ENCODE measurements around the gene FANCG. TPM values are rescaled to one million over a fixed set of nuclear protein-coding genes. Genes with fewer than 3 reads are reported as not detected.

FANCG gene
- 27.4 and 28.8 TPM in 2 replicates for total RNA-seq

DNA sequence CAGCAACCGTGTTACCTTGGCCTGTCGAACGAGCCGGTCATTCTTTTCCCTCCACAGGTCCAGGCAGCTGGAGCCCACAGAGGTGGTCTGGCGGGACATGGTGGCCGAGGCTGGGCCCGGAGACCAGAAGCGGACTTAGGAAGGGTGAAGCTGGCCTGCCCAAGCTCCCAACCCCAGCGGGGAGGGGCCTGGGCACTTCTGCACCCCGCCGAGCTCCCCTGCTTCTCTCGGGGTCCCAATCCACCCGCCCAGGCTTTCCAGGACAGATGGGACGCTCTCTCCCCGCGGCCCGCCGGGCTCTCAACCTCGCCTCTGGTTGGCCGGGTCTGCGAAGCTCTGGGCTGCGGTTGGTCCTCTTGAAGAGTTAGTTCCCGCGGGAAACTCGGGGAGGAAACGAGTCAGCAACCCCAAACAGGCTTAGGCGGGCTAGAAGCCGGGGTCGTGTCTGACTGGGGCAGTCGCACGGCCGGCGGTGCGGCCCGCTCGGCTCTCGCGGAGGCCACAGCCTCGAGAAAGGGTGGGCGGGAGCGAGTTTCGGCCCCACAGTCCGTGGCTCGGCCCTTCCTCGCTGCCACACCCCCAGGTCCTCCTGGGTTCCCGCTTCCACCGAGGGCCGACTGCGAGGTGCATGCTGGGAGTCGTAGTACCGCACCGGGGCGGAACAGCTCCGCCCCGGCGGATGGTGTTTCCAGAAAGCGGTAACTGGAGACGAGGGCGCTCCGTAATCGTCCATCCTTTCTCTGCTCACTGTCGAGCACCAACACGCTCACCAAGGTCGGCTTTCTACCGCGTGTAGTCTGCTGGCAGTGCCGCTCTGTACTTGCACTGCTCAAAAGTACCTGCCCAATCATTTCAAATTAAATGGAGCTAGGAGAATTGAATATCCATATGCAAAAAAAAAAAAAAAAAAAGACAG is at the start of gene FANCG:
Gene FANCG, minus strand, starts transcription at position 517 of the 916 bp plus-strand sequence. Its CDS starts 418 bp downstream, at position 99.
- ATAC-seq (ENCODE audit: low read depth) (peak; percentile 92), DNase-seq (peak; percentile 80)
- Mint-ChIP-seq H3K27ac (peak within 1 kb of the TSS; percentile 74), H3K4me3 (peak within 1 kb of the TSS; percentile 88), H3K36me3 (ENCODE audit: low read depth) (peaks cover 9% of the 10 kb centered on the region), H3K27me3 (no peaks in the 10 kb centered on the region), H3K9me3 (no peaks in the 10 kb centered on the region), H3K4me1 (peaks cover 22% of the 10 kb centered on the region)
- TF ChIP-seq, protein P1, sequence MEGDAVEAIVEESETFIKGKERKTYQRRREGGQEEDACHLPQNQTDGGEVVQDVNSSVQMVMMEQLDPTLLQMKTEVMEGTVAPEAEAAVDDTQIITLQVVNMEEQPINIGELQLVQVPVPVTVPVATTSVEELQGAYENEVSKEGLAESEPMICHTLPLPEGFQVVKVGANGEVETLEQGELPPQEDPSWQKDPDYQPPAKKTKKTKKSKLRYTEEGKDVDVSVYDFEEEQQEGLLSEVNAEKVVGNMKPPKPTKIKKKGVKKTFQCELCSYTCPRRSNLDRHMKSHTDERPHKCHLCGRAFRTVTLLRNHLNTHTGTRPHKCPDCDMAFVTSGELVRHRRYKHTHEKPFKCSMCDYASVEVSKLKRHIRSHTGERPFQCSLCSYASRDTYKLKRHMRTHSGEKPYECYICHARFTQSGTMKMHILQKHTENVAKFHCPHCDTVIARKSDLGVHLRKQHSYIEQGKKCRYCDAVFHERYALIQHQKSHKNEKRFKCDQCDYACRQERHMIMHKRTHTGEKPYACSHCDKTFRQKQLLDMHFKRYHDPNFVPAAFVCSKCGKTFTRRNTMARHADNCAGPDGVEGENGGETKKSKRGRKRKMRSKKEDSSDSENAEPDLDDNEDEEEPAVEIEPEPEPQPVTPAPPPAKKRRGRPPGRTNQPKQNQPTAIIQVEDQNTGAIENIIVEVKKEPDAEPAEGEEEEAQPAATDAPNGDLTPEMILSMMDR (IDR thresholded peaks at IDR 0.05) = no peak
- intact Hi-C loops (cut with micrococcal nuclease) = loop anchor here (1.0 kb wide), 6 partner anchors 7 to 90 kb away; partner anchors contain the start of genes DNAJB5, PIGO, STOML2 and VCP
- ChIA-PET CTCF (interaction anchor here (0.6 to 2.2 kb wide), 11 partner anchors 9 to 532 kb away, joined by 3 to 11 read pairs (median 3); partner anchors contain the start of gene PIGO), POLR2A (interaction anchor here (0.6 to 3.4 kb wide), 16 partner anchors 8 to 1949 kb away, joined by 3 to 43 read pairs (median 12); partner anchors contain the start of genes ATOSB, PIGO and STOML2)

DNA sequence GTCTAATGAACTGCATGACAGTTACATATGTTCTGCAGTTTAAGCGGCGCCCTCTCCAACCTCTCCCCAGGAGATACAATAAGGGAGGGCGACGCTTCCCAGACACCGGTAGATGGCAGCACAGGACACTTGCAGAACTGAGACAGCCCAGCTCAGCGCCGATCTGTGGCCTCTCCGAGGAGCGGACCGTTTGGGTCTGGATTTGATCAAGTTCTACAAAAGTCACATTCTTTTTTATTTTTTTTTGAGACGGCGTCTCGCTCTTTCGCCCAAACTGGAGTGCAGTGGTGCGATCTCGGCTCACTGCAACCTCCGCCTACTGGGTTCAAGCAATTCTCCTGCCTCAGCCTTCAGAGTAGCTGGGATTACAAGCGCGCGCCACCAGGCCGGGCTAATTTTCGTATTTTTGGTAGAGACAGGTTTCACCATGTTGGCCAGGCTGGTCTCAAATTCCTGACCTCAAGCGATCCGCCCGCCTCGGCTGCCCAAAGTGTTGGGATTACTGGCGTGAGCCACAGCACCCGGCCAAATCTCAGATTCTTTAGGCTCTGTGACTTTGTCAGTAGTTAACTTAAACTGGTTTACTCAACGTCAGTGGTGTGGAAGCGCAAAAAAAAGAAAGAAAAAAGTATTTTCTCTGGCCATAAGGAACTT is 37.3 kb upstream of the FANCG start:
- Mint-ChIP-seq H3K27me3 (no peaks in the 10 kb centered on the region), H3K4me3 (peak overlapping the region; percentile 96), H3K27ac (peak overlapping the region; percentile 94), H3K9me3 (no peaks in the 10 kb centered on the region), H3K36me3 (ENCODE audit: low read depth) (no peaks in the 10 kb centered on the region), H3K4me1 (peaks cover 43% of the 10 kb centered on the region)
- POLR2A ChIA-PET = interaction anchor here (0.8 to 3.9 kb wide), 4 partner anchors 14 to 487 kb away, joined by 3 to 47 read pairs (median 24); partner anchors contain the start of genes PIGO, STOML2 and VCP
- intact Hi-C loops (cut with micrococcal nuclease) = loop anchor here (1.0 to 10.0 kb wide), 17 partner anchors 14 to 1642 kb away; partner anchors contain the start of genes DNAJB5, FAM221B, NOL6 and PIGO
- TF ChIP-seq, protein P1 (IDR thresholded peaks at IDR 0.05) = peak; percentile 71
- CTCF ChIA-PET = interaction anchor here (0.6 to 6.8 kb wide), 15 partner anchors 36 to 483 kb away, joined by 3 to 37 read pairs (median 5); partner anchors contain the start of gene UNC13B
- DNase-seq (peak; percentile 60), ATAC-seq (ENCODE audit: low read depth) (peak; percentile 62)

DNA sequence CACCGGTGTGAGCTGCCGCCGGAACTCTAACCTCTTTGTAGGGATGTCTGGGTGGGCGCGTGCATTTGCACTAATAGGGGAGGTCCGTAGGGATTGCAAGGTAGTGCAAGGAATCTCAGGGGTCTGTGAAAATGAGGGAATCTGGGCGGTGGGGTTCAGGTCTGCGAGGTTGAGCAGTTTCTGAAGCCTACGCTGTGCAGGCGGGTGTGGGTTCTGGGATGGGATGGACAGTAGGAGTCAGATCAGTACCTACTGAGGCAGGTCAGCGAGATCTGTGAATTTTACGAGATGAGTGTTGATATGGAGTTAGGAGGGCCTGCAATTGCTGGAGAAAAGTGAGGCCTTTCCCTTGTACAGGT is 36.8 kb upstream of the FANCG start:
- CTCF ChIA-PET = interaction anchor here (0.6 to 6.8 kb wide), 13 partner anchors 35 to 483 kb away, joined by 3 to 37 read pairs (median 5); partner anchors contain the start of gene UNC13B
- peak overlapping the region; percentile 94 for H3K27ac Mint-ChIP-seq
- H3K4me3 Mint-ChIP-seq = peak overlapping the region; percentile 96
- intact Hi-C loops (cut with micrococcal nuclease) = loop anchor here (1.0 to 10.0 kb wide), 17 partner anchors 13 to 1642 kb away; partner anchors contain the start of genes DNAJB5, FAM221B, NOL6 and PIGO
- peaks cover 48% of the 10 kb centered on the region for H3K4me1 Mint-ChIP-seq
- ATAC-seq (ENCODE audit: low read depth) (no peak), DNase-seq (no peak)
- H3K27me3 Mint-ChIP-seq = no peaks in the 10 kb centered on the region
- no peaks in the 10 kb centered on the region for H3K36me3 Mint-ChIP-seq (ENCODE audit: low read depth)
- POLR2A ChIA-PET = interaction anchor here (1.0 to 3.9 kb wide), 4 partner anchors 14 to 217 kb away, joined by 4 to 47 read pairs (median 24); partner anchors contain the start of genes PIGO, STOML2 and VCP
- TF ChIP-seq, protein P1 (IDR thresholded peaks at IDR 0.05) = no peak
- H3K9me3 Mint-ChIP-seq = no peaks in the 10 kb centered on the region

DNA sequence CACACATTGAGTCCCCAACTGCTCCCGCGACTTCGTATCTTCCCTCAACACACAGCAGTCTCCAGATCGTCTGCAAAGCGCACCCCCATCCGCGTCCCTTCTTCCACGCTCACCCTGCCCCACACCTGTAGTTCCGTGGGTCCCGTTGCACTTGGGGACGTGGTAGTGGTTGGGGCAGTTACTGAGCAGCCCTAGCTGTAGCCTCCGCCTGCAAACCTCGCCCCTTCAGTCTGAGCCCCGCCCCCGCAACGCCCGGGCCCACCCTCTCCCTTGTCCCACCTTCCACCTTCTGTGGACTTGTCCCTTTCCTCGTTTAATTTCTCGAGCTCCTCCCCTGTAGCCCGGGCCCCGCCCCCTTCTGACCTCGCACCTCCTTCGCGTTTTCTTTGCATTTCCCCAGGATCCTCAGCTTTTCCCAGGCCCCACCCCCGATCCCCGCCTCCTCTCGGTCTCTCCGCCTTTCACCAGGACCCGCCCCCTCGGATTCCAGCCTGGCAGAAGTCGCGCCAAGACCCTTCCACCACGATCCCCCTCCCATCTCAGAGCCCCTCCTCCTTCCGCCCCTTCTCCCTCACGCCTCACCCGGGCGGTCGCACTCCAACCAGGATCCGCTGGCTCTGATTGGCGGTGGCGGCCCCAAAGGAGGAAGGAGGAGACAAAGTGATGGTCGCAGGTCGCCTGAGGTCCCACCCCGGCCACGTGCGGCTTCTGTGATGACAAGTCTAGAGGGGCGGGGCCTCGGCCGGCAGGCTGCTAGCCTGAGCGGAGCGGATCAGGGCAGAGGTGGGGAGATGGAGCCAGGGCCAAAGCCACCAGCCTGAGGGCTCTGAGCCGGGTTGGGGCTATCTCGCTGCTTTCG is 36.2 kb upstream of the FANCG start, which contains the start of gene ATOSB:
Gene ATOSB, minus strand, starts transcription at position 183 of the 859 bp plus-strand sequence. CDS start 7,588 bp downstream, outside the sequence.
- no peaks in the 10 kb centered on the region for H3K27me3 Mint-ChIP-seq
- H3K9me3 Mint-ChIP-seq = no peaks in the 10 kb centered on the region
- peak within 1 kb of the TSS; percentile 96 for H3K4me3 Mint-ChIP-seq
- no peaks in the 10 kb centered on the region for H3K36me3 Mint-ChIP-seq (ENCODE audit: low read depth)
- ATAC-seq (ENCODE audit: low read depth) (peak; percentile 64), DNase-seq (peak; percentile 90)
- TF ChIP-seq, protein P1 (IDR thresholded peaks at IDR 0.05) = no peak
- H3K4me1 Mint-ChIP-seq = peaks cover 54% of the 10 kb centered on the region
- peak within 1 kb of the TSS; percentile 94 for H3K27ac Mint-ChIP-seq
- ChIA-PET CTCF (interaction anchor here (1.0 to 6.8 kb wide), 4 partner anchors 20 to 361 kb away, joined by 3 to 37 read pairs (median 14); partner anchors contain the start of gene PIGO), POLR2A (interaction anchor here (0.6 to 3.9 kb wide), 9 partner anchors 13 to 581 kb away, joined by 3 to 47 read pairs (median 4); partner anchors contain the start of genes FANCG, PIGO, STOML2 and VCP)
- intact Hi-C loops (cut with micrococcal nuclease) = loop anchor here (1.0 to 10.0 kb wide), 18 partner anchors 13 to 1641 kb away; partner anchors contain the start of genes CREB3, DNAJB5, FAM221B and NOL6

All from activated B cell treated with CpG ODN at 0.5 μM for 24 hours (primary cell).